GM10248 (cell line): Measurements from ENCODE around the gene NGEF.

Source experiments
- CTCF ChIA-PET: fragments of 300-600 bp; sonication (Branson Sonifier 250); formaldehyde crosslinking; extraction: SDS; loops from one replicate; lab custom pipeline; 2021; ENCODE audit warnings: antibody characterized with exemption; lab: Yijun Ruan, JAX
- POLR2A ChIA-PET: fragments of 350-650 bp; sonication (Branson Sonifier 250); formaldehyde crosslinking; extraction: SDS; loops from one replicate; lab custom pipeline; 2020; ENCODE audit warnings: antibody characterized with exemption; lab: Yijun Ruan, JAX
- DNase-seq: peaks from one replicate; pipeline ENCODE4 v3.0.0; 2012; ENCODE audit errors: extremely low spot score
- TF ChIP-seq, protein P1 (sequence below): IDR thresholded peaks from 2 replicates; pipeline ENCODE4 v1.5.1; 2012; ENCODE audit warnings: mild to moderate bottlenecking, low read depth; ENCODE audit errors: extremely low read depth, missing control alignments, control extremely low read depth

The NGEF gene

DNA sequence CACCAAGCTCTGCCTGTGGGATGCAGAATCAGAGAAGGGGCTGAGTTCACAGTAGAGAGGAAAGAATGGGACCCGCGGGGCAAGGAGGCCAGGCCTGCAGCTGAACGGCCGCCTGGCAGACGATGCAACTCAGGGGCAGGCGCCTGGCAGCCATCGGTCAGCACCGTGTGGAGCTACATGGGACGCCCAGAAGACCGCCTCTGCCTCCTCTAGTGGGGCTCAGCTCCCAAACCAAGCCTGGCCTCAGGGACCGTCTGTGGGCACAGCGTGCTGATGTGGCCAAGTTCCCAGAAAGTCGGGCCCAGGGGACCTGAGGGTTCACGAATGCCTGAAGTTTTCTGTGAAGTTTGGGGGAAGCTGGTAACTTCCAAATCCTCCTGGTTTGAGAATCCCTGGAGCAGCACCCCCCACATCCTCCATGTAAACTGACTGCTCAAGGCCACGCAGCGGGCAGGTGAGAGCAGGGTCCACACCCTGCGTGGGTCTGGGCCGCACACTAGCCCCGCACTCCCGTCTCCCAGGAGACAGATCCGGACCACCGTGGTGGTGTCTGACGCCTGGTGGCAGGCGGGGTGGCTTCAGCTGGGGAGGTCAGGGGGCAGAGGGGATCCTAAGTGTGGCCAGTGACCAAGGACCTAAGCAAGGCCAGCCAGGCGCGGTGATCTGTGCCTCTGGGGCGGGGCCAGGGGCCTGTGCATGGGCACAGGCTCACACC, 128.3 kb downstream of the NGEF start:
- no peak for DNase-seq
- CTCF ChIA-PET = interaction anchor here (1.0 to 1.8 kb wide), 2 partner anchors 18 to 32 kb away, joined by 3 to 5 read pairs; no protein-coding TSS in a partner anchor
- POLR2A ChIA-PET = interaction anchor here (0.6 kb wide), 1 partner anchor 299 kb away, joined by 3 read pairs; no protein-coding TSS in a partner anchor
- TF ChIP-seq, protein P1, sequence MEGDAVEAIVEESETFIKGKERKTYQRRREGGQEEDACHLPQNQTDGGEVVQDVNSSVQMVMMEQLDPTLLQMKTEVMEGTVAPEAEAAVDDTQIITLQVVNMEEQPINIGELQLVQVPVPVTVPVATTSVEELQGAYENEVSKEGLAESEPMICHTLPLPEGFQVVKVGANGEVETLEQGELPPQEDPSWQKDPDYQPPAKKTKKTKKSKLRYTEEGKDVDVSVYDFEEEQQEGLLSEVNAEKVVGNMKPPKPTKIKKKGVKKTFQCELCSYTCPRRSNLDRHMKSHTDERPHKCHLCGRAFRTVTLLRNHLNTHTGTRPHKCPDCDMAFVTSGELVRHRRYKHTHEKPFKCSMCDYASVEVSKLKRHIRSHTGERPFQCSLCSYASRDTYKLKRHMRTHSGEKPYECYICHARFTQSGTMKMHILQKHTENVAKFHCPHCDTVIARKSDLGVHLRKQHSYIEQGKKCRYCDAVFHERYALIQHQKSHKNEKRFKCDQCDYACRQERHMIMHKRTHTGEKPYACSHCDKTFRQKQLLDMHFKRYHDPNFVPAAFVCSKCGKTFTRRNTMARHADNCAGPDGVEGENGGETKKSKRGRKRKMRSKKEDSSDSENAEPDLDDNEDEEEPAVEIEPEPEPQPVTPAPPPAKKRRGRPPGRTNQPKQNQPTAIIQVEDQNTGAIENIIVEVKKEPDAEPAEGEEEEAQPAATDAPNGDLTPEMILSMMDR = no peak

GRCh38 chr2:232884001-232884421, 129.0 kb downstream of the NGEF start:
- CTCF ChIA-PET = interaction anchor here (0.6 to 1.8 kb wide), 2 partner anchors 17 to 170 kb away, joined by 3 to 5 read pairs; no protein-coding TSS in a partner anchor
- DNase-seq = no peak
- TF ChIP-seq, protein P1 = no peak
- POLR2A ChIA-PET = no interaction called here

GRCh38 chr2:232883116-232883721, 129.8 kb downstream of the NGEF start:
- CTCF ChIA-PET = no interaction called here
- TF ChIP-seq, protein P1 = no peak
- POLR2A ChIA-PET = no interaction called here
- no peak for DNase-seq

DNA sequence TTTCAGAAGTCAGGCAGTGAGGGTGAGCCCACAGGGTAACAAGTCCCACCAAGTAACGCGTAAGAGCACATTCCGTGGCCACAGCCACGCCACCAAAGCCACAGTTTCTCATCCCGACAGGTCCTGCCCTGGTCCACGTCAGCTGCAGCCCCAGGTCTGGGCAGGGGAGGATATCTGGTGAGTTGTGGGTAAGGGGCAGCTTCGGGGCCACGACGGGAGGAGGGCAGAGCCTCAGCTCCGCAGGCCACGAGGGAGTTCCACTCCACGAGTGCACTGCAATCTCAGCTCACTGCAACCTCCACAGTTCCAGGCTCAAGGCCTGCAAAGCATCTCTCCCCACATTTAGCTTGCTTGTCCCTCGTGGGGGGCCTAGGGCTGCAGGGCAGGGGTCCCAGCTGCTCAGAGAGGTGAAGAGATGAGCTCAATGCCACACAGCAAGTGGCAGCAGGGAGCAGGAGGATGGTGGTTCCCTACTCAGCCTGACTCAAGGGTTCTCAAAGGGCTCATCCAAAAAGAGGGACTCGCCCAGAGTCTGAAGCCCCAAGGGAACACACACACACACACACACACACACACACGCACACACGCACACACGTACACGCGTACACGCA, 130.4 kb downstream of the NGEF start:
- POLR2A ChIA-PET = no interaction called here
- CTCF ChIA-PET = interaction anchor here (1.2 kb wide), 1 partner anchor 9 kb away, joined by 3 read pairs; no protein-coding TSS in a partner anchor
- TF ChIP-seq, protein P1 = no peak
- no peak for DNase-seq

DNA sequence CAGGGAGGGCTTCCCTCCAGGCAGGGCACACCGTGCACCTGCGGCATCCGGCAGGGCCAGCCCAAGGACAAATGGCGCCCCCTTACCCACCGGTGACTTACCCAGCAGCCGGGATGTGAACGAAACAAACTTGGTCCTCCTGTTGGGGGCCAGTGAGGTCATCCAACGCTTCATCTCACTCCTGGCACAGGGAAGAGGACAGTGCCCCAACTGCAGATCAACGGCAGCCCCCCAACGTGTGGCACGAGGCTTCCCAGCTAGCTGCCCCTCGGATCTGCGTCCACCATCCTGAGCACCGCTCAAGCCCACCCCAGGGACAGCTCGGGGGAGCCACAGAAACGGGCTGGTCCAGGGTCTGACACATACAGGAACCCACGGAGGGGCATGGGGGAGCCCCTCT, 131.0 kb downstream of the NGEF start:
- no peak for DNase-seq
- CTCF ChIA-PET = interaction anchor here (0.9 to 1.2 kb wide), 2 partner anchors 9 to 172 kb away, joined by 3 to 4 read pairs; no protein-coding TSS in a partner anchor
- TF ChIP-seq, protein P1 = no peak

GRCh38 chr2:232880764-232881351, 132.2 kb downstream of the NGEF start:
- POLR2A ChIA-PET = no interaction called here
- TF ChIP-seq, protein P1 = no peak
- no peak for DNase-seq
- CTCF ChIA-PET = no interaction called here

More for the DNA sequence above, 131.0 kb downstream of the NGEF start:
- POLR2A ChIA-PET = no interaction called here
